ENCODE measurements around the gene BDKRB2. TPM values are rescaled to one million over a fixed set of nuclear protein-coding genes. Genes with fewer than 3 reads are reported as not detected.
A peak's percentile ranks its signal among the peaks of the same experiment; 100 is the strongest.

The BDKRB2 gene
- total and polyA plus RNA-seq, 2 of the 8 experiments (the other 6 are each of a cell fraction or from before 2014, with no cell fraction given), result 0.13 to 0.21 TPM

DNA sequence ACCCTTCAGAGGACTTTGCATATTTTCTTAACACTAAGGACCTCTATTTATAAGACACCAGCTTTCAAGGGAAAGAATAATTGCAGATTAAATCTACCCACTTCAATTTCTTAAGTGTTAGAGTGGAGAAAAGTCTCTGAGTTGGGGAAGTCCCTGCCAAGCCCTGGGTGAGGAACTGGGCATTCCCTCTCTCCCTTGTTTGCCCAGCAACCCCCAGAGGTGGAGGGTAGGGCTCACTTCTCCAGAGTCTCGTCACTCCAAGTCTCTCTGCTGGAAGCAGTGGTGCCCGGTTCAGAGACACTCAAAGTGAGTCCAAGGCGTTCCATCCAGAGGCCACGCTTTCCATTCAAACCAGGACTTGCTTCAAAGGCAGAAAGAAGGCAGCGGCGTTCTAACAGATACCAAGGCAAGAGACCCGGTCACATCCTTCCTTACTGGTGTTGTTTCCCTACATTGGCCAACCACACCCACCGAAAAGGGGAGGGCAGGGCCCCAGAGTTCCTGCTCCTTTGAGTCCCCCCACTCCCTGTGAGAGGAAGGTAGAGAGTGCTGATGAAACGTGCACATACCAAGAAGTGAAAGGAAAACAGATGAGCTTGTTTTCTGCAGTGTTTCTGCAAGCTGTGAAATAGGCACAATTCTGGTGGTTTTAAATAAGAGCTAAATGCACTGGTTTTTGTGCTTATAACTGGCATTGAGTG, 6.1 kb upstream of the BDKRB2 start:
- H2BK12ac ChIP-seq (ENCODE audit: low read depth, low read length), result no peak overlapping the region
- H3K56ac ChIP-seq (replicated peaks; ENCODE audit: insufficient read length, low read depth, low read length), result no peak overlapping the region
- CTCF ChIA-PET (ENCODE audit: partially characterized antibody), result interaction anchor here (0.7 to 1.3 kb wide), 3 partner anchors 9 to 97 kb away, joined by 3 read pairs; no protein-coding TSS in a partner anchor
- no peak overlapping the region; a peak in 1 of 4 replicates for H3K4me2 ChIP-seq (ENCODE audit: insufficient read depth in 1 of 2, low read depth in 2 of 2, low read length in 2 of 2)
- WGBS, 2 experiments (ENCODE audit: extremely low coverage in 1 of 2, insufficient coverage in 1 of 2, insufficient read length in 1 of 2, insufficient replicate concordance in 2 of 2, low coverage in 1 of 2, low lambda C conversion rate in 2 of 2, missing lambda C conversion rate in 1 of 2), result 66% methylated on average over 9 of the region's 9 CpGs; no CpG with 5 or more reads in 1 of the 2 experiments
- H3K23ac ChIP-seq (ENCODE audit: insufficient read length), result no peak overlapping the region
- H3K23me2 ChIP-seq (ENCODE audit: low read depth, low read length), result peaks cover 4% of the 10 kb centered on the region; the same call in 1 of the 2 replicates
- DNase-seq (ENCODE audit: low read depth in 1 of 2, low spot score in 2 of 2), result no peak
- no peaks in the 10 kb centered on the region for H3K9me3 ChIP-seq (ENCODE audit: insufficient read depth in 2 of 2, low read depth in 1 of 2, low read length in 1 of 2)
- H3K27me3 ChIP-seq (replicated peaks in 1 of 4; ENCODE audit: control insufficient read depth in 3 of 4, extremely low read depth in 1 of 4, insufficient read depth in 3 of 4, low read length in 3 of 4), result peaks cover 0 to 5% (median 2%) of the 10 kb centered on the region in 4 experiments; a peak in 4 of 7 replicates
- H3K14ac ChIP-seq (ENCODE audit: insufficient read length), result no peak overlapping the region
- H3K9ac ChIP-seq (replicated peaks in 1 of 4; ENCODE audit: extremely low read depth in 1 of 4, low read depth in 3 of 4, low read length in 3 of 4), result no peak overlapping the region
- no peak overlapping the region for H4K91ac ChIP-seq (replicated peaks; ENCODE audit: insufficient read length, low read length)
- H3K79me2 ChIP-seq (ENCODE audit: control insufficient read depth in 1 of 2, insufficient read depth in 2 of 2, low read length in 2 of 2), result no peaks in the 10 kb centered on the region
- H2BK15ac ChIP-seq (ENCODE audit: low read length), result peak overlapping the region; percentile 55
- H2AK5ac ChIP-seq (ENCODE audit: low read depth, low read length), result no peak overlapping the region
- no peak for FAIRE-seq
- no peak overlapping the region for H2BK20ac ChIP-seq (ENCODE audit: low read length)
- peak overlapping the region; percentile 48 for H2AFZ ChIP-seq (ENCODE audit: low read length)
- H3K27ac ChIP-seq (ENCODE audit: low read depth, low read length), result no peak overlapping the region
- H4K8ac ChIP-seq (ENCODE audit: extremely low read depth, insufficient read depth, low read length), result no peak overlapping the region
- H3K36me3 ChIP-seq (ENCODE audit: control insufficient read depth in 2 of 4, insufficient read depth in 4 of 4, low read length in 3 of 4), result no peaks in the 10 kb centered on the region
- H4K5ac ChIP-seq (ENCODE audit: insufficient read length, low read depth, low read length), result no peak overlapping the region
- H2BK120ac ChIP-seq (replicated peaks; ENCODE audit: low read depth, low read length), result no peak overlapping the region
- H3K4me3 ChIP-seq (ENCODE audit: extremely low read depth in 1 of 4, insufficient read depth in 2 of 4, low read depth in 3 of 4, low read length in 4 of 4), result no peak overlapping the region
- H3K18ac ChIP-seq (ENCODE audit: extremely low read depth, low read length), result no peak overlapping the region
- no peaks in the 10 kb centered on the region for H4K20me1 ChIP-seq (replicated peaks in 1 of 2; ENCODE audit: control insufficient read depth in 1 of 2, insufficient read depth in 2 of 2, low read length in 2 of 2)
- H3K79me1 ChIP-seq (ENCODE audit: low read depth, low read length), result no peaks in the 10 kb centered on the region
- POLR2A ChIA-PET (ENCODE audit: partially characterized antibody), result no interaction called here
- no peak overlapping the region for H3K4ac ChIP-seq (replicated peaks; ENCODE audit: insufficient read length, low read depth, low read length)
- no peak overlapping the region for H2BK5ac ChIP-seq (ENCODE audit: low read depth, low read length)
- H3K4me1 ChIP-seq (replicated peaks in 1 of 4; ENCODE audit: control insufficient read depth in 3 of 4, insufficient read depth in 4 of 4, low read length in 3 of 4), result peaks cover 0 to 7% (median 1%) of the 10 kb centered on the region in 4 experiments; a peak in 2 of 7 replicates
- TF ChIP-seq MAFK (IDR thresholded peaks at IDR 0.05; ENCODE audit: low read depth, low read length), result no peak
- TF ChIP-seq, protein P1, sequence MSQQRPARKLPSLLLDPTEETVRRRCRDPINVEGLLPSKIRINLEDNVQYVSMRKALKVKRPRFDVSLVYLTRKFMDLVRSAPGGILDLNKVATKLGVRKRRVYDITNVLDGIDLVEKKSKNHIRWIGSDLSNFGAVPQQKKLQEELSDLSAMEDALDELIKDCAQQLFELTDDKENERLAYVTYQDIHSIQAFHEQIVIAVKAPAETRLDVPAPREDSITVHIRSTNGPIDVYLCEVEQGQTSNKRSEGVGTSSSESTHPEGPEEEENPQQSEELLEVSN (IDR thresholded peaks at IDR 0.05), result no peak
- TF ChIP-seq POLR2AphosphoS5 (IDR thresholded peaks at IDR 0.05; ENCODE audit: low read depth, low read length), result no peak
- TF ChIP-seq JUND (IDR thresholded peaks at IDR 0.05; ENCODE audit: low read length), result no peak
- no peak for TF ChIP-seq RXRA (IDR thresholded peaks at IDR 0.05; ENCODE audit: insufficient read depth, low read depth, low read length)
- no peak for TF ChIP-seq PHF8 (conservative IDR thresholded peaks at IDR 0.05; ENCODE audit: low read depth, low read length)
- TF ChIP-seq CEBPB (IDR thresholded peaks at IDR 0.05; ENCODE audit: low read depth, low read length), result no peak
- TF ChIP-seq NANOG (IDR thresholded peaks at IDR 0.05; ENCODE audit: insufficient read depth, low read depth, low read length, poor library complexity, severe bottlenecking), result no peak
- no peak for TF ChIP-seq HDAC6 (IDR thresholded peaks at IDR 0.05; ENCODE audit: low read depth, low read length)
- TF ChIP-seq SAP30 (IDR thresholded peaks at IDR 0.05; ENCODE audit: insufficient read depth, insufficient replicate concordance, low read length), result no peak
- TF ChIP-seq CBX8 (IDR thresholded peaks at IDR 0.05; ENCODE audit: borderline replicate concordance, low read depth, low read length), result no peak
- TF ChIP-seq ZNF274 (IDR thresholded peaks at IDR 0.05; ENCODE audit: borderline replicate concordance, extremely low read depth, low read length), result no peak

Data from H1 (cell line).